Measurements from ENCODE around the gene PPP1R26. TPM values are rescaled to one million over a fixed set of nuclear protein-coding genes. Genes with fewer than 3 reads are reported as not detected.

The PPP1R26 gene
- total and polyA plus RNA-seq, 2 donors = 8.9 to 14.1 TPM

DNA sequence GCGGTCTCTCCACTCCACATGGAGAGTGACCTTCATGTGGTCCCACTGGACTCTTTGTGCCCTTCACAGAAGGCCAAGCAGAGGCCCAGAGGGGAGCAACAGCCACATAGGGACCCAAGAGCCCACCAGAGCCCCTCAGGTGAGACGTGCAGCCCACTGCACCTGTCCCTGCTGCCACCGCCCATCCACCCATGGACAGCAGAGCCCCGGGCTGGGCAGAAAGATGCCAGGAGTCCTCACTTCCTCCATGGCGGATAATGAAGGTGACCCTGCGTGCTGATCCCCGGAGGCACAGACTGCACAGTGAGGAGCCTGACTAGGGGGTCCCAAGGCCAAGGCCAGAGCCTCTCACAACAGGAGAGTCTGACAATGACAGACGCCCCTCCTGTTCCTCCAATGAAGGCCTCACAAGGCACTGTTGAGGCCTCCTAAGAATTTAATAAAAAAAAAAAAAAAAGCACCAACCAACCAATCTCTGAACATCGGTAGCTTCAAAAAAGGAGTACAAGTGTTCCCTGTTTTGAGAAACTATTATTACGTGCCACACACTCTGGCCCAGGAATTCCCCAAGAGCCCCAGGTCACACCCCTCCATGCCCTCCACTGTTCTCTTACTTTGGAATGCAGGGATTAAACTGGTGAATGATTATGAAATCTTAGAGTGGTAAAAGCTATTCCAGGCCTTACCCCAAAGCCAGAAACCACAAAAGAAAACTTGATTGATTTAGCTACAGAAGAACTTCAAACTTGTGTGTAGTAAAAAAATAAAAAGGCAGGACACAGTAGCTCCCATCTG lies 2.8 kb upstream of the PPP1R26 start:
- 87% methylated on average over 10 of the region's 10 CpGs for WGBS
- Histone ChIP-seq H3K27ac (ENCODE audit: low read depth) (no peak overlapping the region), H3K4me3 (ENCODE audit: low read depth, low read length) (no peak overlapping the region), H3K4me1 (ENCODE audit: insufficient read depth) (peaks cover 2% of the 10 kb centered on the region), H3K36me3 (ENCODE audit: insufficient read depth) (no peaks in the 10 kb centered on the region)
- no peak for DNase-seq (ENCODE audit: extremely low spot score)

DNA sequence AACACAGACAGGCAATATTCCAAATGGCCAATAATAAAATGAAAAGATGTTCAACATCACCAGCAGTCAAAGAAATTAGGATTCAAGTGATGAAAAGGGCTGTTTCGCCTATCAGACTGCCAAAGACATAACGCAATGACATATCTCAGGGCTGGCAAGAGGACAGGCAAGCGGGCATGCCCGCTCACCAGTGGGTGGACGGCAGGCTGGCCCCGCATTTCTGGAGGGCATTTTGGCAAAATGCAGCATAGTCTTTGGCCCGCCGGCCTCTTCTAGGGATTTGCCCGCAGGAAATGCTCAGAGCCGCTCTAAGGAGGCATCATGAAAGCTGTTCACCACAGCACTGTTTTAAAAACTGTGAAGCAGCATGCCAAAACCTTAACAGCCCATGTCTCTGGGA lies 1.4 kb upstream of the PPP1R26 start:
- no peaks in the 10 kb centered on the region for H3K36me3 ChIP-seq (ENCODE audit: insufficient read depth)
- peaks cover 2% of the 10 kb centered on the region for H3K4me1 ChIP-seq (ENCODE audit: insufficient read depth)
- 65% methylated on average over 10 of the region's 10 CpGs for WGBS
- no peak for DNase-seq (ENCODE audit: extremely low spot score)
- no peak overlapping the region for H3K4me3 ChIP-seq (ENCODE audit: low read depth, low read length)
- H3K27ac ChIP-seq (ENCODE audit: low read depth) = no peak overlapping the region

DNA sequence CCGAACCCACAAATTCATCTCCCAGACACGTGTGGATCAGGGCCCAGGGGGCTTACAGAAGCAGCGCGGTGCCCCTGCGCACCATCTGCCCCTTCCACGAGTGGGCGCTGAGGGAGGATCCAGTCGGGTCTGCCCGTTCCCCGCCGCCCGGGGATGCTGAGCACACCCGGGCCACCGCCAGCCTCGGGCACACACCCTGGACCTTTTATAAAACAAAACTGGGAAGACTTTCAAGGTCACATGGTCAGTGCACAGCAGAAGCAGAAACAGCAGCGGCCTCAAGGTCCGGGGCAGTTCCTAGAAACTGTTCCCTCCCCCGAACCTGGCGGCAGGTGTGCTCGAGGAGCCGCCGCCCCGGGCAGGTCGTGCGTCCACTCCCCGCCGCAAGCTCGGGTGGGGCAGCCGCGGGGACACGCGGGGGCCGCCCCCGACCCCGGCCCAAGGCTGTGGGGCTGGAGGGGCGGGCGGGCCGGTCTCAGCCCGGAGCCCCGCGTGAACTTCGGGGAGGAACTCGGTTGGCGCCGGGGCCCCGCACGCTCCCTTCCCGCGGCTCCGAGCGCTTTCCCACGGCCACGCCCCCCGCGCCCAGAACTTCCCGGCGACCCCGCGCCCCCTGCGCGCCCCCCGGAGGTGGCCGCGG lies 633 bp upstream of the PPP1R26 start:
- Histone ChIP-seq H3K4me1 (ENCODE audit: insufficient read depth) (peaks cover 2% of the 10 kb centered on the region), H3K27ac (ENCODE audit: low read depth) (no peak overlapping the region), H3K36me3 (ENCODE audit: insufficient read depth) (no peaks in the 10 kb centered on the region), H3K4me3 (ENCODE audit: low read depth, low read length) (peak overlapping the region; percentile 96)
- DNase-seq (ENCODE audit: extremely low spot score) = no peak
- 3% methylated on average over 64 of the region's 64 CpGs for WGBS

DNA sequence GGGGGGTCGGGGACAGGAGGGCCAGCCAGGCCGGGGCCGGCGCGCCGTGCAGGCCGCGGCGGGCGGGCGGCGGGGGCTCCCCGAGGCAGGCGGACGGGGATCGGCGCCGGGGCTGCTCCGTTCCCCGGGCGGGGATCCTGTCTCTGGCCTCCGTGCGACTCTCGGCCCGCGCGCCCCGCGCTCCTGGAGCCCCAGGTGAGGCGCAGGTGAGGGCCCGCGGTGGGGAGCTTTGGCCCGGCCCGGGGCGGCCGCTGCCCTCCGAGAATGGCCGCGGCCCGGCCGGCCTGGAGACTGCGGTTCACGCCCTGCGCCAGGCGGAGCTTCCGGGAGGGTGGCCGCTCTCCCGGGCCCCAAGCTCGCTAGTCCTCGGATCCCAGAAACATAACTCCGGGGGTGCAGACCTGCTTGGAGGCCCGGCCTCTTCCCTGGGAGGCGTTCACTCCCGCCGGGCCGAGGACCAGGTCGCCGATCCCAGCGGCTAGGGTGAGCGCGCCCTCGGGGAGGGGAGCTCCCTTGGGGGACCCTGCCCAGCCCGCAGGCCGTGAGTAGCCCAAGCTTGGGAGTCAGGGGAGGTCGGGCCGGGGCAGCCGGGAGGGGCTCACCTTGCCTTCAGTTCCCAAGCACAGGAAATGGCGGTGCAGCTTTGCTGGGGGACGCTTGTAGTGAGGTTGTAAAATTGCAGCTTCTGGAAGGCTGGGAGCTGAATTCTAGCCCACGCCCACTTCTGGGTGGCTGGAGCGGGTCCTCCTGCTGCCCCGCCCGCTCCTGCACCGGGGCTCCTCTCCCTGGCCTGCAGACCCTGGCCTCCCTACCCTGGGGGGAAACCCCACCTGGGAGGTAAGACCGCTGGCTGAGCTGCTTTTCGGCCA lies 723 bp downstream of the PPP1R26 start:
- Histone ChIP-seq H3K4me3 (ENCODE audit: low read depth, low read length) (peak overlapping the region; percentile 96), H3K27ac (ENCODE audit: low read depth) (no peak overlapping the region), H3K4me1 (ENCODE audit: insufficient read depth) (peaks cover 2% of the 10 kb centered on the region), H3K36me3 (ENCODE audit: insufficient read depth) (peaks cover 2% of the 10 kb centered on the region)
- DNase-seq (ENCODE audit: extremely low spot score) = no peak
- WGBS = under 1% methylated on average over 76 of the region's 76 CpGs

DNA sequence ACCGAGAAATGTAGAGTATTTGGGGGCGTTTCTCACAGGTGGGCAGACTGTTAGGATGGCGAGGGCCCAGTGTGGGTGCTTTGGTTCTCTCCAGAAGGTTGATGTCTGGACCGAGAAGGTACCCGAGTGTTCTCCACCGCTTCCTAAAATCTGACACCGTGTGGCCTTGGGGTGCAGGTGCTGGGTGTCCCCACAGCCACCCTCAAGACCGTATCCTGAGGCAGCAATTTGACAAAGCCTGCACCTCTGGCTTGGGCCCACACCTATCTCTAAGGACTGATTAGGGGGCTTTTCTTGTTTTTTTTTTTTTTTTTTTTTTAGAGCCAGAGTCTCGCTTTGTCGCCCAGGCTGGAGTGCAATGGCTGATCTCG lies 1.3 kb downstream of the PPP1R26 start:
- H3K4me1 ChIP-seq (ENCODE audit: insufficient read depth) = peaks cover 2% of the 10 kb centered on the region
- H3K27ac ChIP-seq (ENCODE audit: low read depth) = no peak overlapping the region
- H3K4me3 ChIP-seq (ENCODE audit: low read depth, low read length) = peak overlapping the region; percentile 96
- 45% methylated on average over 11 of the region's 11 CpGs for WGBS
- DNase-seq (ENCODE audit: extremely low spot score) = no peak
- peaks cover 2% of the 10 kb centered on the region for H3K36me3 ChIP-seq (ENCODE audit: insufficient read depth)

DNA sequence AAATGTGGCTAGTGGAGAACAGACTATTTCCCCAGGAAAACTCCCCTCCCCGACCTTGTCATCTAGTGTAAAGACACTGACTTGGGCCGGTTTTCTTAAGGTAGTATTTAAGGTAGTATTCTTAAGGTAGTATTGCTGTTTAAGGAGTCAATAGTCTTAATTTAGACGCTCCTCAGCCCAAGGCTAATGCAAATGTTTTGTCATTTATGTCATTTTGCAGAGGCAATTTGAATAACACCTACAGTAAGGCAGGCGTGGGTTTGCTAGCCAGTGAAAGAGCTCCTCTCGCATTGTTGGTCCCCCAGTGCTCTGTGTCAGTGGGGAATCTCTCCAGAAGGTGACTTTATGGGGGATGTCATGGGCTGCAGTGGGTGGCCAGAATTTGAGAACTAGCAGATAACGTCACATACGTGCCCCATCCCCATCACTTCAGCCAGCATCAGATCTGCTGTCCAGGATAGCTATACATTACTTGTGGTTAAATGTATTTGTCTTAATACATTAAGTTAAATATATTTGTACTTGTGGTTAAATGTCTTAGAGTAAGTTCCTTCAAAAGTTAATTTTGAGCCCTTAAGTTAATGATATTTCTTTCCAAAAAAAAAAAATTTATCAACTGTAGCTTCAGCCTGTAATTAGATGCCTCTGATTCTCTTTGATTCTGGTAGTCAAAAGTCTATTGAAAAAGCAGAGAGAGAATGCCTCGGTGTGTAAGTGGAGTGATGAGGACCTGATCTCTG lies 2.6 kb downstream of the PPP1R26 start:
- 82% methylated on average over 8 of the region's 8 CpGs for WGBS
- H3K4me1 ChIP-seq (ENCODE audit: insufficient read depth) = peaks cover 2% of the 10 kb centered on the region
- H3K27ac ChIP-seq (ENCODE audit: low read depth) = no peak overlapping the region
- DNase-seq (ENCODE audit: extremely low spot score) = no peak
- peaks cover 2% of the 10 kb centered on the region for H3K36me3 ChIP-seq (ENCODE audit: insufficient read depth)
- no peak overlapping the region for H3K4me3 ChIP-seq (ENCODE audit: low read depth, low read length)

DNA sequence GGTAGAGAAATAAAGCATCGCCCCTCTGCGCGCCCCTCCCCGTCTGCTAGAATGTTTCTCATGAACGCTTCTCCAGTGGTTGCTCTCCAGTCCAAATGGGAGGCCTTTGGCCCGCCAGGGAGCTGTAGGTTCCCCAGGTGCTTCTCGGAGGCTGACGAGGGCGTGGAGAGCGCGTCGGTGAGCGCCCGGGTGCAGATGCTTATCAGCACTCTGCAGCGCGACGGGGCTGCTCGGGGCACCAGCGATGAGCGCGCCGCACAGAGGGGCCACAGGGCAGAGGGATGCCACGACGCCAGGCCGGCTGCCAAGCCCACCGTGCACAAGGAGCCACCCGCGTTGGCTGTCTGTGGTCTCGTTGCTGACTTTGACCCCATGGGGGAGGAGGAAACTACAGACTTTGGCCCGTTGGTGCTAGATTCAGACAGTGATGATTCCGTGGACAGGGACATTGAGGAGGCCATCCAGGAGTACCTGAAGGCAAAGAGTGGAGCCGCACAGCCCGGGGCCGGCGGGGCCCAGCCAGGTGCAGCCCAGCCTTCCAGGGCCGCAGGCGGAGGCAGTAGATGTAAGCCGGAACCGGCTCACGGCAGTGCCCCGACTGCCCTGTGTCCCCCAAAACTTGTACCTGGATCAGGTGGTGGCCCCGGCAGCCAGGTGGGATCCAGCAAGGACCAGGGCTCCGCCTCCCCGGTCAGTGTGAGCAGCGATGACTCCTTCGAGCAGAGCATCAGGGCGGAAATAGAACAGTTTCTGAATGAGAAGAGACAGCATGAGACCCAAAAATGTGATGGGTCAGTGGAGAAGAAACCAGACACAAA lies 5.1 kb downstream of the PPP1R26 start:
- DNase-seq (ENCODE audit: extremely low spot score) = no peak
- no peak overlapping the region for H3K27ac ChIP-seq (ENCODE audit: low read depth)
- peaks cover 2% of the 10 kb centered on the region for H3K4me1 ChIP-seq (ENCODE audit: insufficient read depth)
- H3K4me3 ChIP-seq (ENCODE audit: low read depth, low read length) = no peak overlapping the region
- H3K36me3 ChIP-seq (ENCODE audit: insufficient read depth) = peaks cover 2% of the 10 kb centered on the region
- 96% methylated on average over 47 of the region's 47 CpGs for WGBS

DNA sequence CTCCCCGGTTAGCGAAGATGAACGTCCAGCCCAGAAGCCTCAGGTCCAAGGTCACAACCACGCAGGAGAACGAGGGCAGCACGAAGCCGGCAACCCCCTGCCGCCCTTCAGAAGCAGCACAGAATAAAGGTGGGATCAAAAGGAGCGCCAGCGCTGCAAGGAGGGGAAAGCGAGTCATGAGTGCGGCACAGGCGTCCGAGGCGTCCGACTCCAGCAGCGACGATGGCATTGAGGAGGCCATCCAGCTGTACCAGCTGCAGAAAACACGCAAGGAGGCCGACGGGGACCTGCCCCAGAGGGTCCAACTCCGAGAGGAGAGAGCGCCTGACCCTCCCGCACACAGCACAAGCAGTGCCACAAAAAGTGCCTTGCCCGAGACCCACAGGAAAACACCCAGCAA lies 5.8 kb downstream of the PPP1R26 start:
- WGBS = 96% methylated on average over 25 of the region's 25 CpGs
- Histone ChIP-seq H3K36me3 (ENCODE audit: insufficient read depth) (peaks cover 2% of the 10 kb centered on the region), H3K4me3 (ENCODE audit: low read depth, low read length) (no peak overlapping the region), H3K27ac (ENCODE audit: low read depth) (no peak overlapping the region), H3K4me1 (ENCODE audit: insufficient read depth) (peaks cover 2% of the 10 kb centered on the region)
- DNase-seq (ENCODE audit: extremely low spot score) = no peak

DNA sequence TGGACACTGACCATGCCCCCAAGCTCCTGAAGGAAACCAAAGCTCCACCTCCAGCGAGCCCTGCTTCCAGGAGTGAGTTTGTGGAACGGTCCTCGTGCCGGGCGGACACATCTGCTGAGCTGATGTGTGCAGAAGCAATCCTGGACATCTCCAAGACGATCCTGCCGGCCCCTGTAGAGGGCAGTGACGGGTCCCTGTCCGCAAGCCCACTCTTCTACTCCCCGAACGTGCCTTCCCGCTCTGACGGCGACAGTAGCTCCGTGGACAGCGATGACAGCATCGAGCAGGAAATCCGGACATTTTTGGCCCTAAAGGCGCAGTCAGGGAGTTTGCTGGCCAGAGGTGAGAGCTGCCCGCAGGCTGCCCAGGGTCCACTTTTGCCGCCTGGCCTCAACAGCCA lies 6.2 kb downstream of the PPP1R26 start:
- DNase-seq (ENCODE audit: extremely low spot score) = no peak
- Histone ChIP-seq H3K27ac (ENCODE audit: low read depth) (no peak overlapping the region), H3K36me3 (ENCODE audit: insufficient read depth) (peaks cover 2% of the 10 kb centered on the region), H3K4me3 (ENCODE audit: low read depth, low read length) (no peak overlapping the region), H3K4me1 (ENCODE audit: insufficient read depth) (peaks cover 2% of the 10 kb centered on the region)
- WGBS = 89% methylated on average over 21 of the region's 21 CpGs

DNA sequence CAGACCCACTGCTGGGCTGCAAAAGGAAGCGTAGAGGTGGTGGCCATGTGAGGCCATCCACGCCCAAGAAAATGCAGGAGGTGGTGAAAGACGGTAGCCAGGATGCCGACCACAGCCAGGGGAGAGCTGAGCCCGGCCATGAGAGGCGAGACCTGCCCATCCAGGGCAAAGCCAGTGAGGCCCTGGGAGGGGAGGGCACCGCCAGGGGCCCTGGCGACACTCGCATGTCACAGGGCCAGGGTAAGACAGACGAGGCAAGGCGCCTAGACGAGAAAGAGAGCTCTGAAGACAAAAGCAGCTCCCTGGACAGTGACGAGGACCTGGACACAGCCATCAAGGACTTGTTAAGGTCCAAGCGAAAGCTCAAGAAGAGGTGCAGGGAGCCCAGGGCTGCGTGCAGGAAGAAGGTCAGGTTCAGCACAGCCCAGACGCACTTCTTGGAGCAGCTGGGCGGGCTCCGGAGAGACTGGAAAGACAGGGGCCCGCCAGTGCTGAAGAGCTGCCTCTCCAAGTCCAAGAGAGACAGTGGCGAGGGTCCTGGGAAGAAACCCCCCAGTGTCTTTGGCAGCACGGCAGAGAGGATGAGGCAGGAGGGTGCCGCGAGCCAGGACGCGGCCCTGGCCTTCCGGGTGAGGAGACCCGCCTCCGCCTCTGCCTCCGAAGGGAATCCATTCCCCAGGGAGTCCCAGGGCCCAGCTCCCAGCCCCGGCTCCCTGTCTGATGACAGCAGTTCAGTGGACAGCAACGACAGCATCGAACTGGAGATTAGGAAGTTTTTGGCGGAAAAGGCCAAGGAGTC lies 6.9 kb downstream of the PPP1R26 start:
- 94% methylated on average over 33 of the region's 33 CpGs for WGBS
- no peak for DNase-seq (ENCODE audit: extremely low spot score)
- Histone ChIP-seq H3K4me3 (ENCODE audit: low read depth, low read length) (no peak overlapping the region), H3K27ac (ENCODE audit: low read depth) (no peak overlapping the region), H3K4me1 (ENCODE audit: insufficient read depth) (no peaks in the 10 kb centered on the region), H3K36me3 (ENCODE audit: insufficient read depth) (peaks cover 2% of the 10 kb centered on the region)

DNA sequence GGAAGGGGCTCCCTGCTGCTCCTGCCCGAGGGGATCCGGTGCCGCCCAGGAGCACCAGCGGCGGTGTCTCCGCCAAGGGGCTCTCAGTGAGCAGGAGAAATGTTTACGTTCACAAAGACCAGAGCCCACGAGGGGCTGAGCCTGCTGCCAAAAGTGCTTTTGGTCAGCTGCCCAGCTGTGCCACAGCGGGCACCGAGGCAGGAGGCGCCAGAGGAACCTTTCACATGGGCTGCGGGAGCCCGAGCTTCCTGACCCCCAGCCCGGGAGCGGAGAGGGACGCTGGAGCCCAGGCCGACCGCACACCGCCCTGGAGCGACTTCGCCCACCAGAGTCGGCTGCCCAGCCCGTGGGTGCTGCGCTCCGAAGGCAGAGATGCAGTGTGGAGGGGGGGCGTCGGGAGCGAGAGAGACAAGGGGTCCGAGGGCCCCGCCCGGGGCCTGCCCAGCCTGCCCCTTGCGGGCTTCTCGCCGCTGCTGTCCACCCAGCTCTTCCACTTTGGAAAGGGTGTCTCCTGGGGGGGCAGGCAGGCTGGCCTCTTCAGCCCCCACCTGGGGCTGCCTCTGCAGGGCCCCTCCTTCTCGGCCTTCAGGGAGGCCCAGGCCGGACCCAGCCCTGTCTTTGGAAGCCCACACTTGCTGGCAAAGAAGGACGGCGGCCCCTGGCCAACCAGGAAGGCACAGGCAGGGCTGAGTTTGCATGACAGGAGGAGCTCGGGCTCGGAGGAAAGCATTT lies 7.9 kb downstream of the PPP1R26 start:
- 93% methylated on average over 40 of the region's 40 CpGs for WGBS
- Histone ChIP-seq H3K36me3 (ENCODE audit: insufficient read depth) (peaks cover 2% of the 10 kb centered on the region), H3K4me1 (ENCODE audit: insufficient read depth) (no peaks in the 10 kb centered on the region), H3K4me3 (ENCODE audit: low read depth, low read length) (no peak overlapping the region), H3K27ac (ENCODE audit: low read depth) (no peak overlapping the region)
- DNase-seq (ENCODE audit: extremely low spot score) = no peak

DNA sequence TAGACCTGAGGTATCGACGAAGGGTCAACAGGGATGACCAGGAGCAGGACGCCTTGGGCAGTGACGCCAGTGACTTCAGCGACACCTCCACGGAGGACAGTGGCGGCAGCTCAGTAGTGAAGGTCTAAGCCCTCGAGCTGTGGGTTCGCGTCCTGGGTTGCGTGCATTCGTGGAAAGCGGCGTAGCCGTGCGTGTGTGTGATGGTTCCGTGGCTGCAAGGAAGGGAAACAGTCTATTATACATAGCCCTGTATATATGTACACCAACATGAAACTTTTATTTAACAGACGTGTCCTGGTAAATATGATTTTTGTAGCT lies 8.4 kb downstream of the PPP1R26 start:
- H3K27ac ChIP-seq (ENCODE audit: low read depth) = no peak overlapping the region
- peaks cover 2% of the 10 kb centered on the region for H3K36me3 ChIP-seq (ENCODE audit: insufficient read depth)
- H3K4me3 ChIP-seq (ENCODE audit: low read depth, low read length) = no peak overlapping the region
- no peak for DNase-seq (ENCODE audit: extremely low spot score)
- no peaks in the 10 kb centered on the region for H3K4me1 ChIP-seq (ENCODE audit: insufficient read depth)
- WGBS = 95% methylated on average over 18 of the region's 18 CpGs
